Measurements from ENCODE around the gene LBR.

DNA sequence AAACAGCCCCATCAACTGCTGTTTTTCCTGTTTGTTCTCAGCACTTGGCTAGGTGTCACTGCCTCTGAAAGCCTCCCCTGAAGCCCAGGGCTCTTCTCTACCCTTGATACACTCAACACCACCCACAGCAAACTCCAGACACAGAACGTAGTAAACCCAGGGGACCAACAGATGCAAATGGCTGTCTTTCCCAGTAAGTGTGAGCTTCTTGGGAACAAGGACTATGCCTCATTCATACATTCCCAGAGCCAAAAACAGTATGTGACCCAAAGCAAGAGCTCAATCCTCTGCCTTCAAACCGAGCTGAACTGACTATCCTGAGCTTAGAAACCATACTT is 4.4 kb downstream of the LBR start:
- TF ChIP-seq CTCF (IDR thresholded peaks at IDR 0.05) (no peak), POLR2A (IDR thresholded peaks at IDR 0.05) (no peak)

All from ovary (tissue), 3 donors.